DOHH2 (cell line): ENCODE measurements around the gene S100A3.

ENCODE experiments used
- EZH2phosphoT487 ChIP-seq: fragments of 200-600 bp; sonication (generic); IDR thresholded peaks from 2 replicates; pipeline ENCODE4 v1.6.1; 2017; ENCODE audit warnings: borderline replicate concordance, mild to moderate bottlenecking, antibody characterized with exemption, low read length, moderate library complexity, mixed read lengths
- TF ChIP-seq, protein P1 (sequence below): fragments of 200-600 bp; sonication (generic); IDR thresholded peaks from one replicate; pipeline ENCODE4 v1.5.1; 2014; ENCODE audit warnings: antibody characterized with exemption, mild to moderate bottlenecking, low read depth, low read length; ENCODE audit not compliant: poor library complexity, severe bottlenecking

DNA sequence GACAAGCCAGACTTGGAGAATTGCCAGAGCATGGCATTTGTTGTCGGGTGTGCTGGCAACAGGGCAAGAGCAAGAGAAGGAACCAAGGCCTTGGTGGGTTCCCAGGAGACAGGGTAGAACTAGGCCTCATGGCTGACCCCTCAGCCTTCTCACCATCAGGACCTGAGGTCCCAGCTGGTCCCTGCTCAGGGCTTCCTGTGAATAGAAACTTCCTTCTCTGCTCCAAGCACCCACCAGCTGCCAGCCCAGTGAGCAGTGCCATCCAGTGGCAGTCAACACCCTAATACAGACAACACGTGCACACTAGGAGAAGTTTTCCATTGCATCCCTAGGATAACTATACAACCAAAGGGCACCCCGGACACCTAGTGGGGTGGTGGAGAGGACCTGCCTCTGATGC is 36.0 kb downstream of the S100A3 start:
- TF ChIP-seq, protein P1, sequence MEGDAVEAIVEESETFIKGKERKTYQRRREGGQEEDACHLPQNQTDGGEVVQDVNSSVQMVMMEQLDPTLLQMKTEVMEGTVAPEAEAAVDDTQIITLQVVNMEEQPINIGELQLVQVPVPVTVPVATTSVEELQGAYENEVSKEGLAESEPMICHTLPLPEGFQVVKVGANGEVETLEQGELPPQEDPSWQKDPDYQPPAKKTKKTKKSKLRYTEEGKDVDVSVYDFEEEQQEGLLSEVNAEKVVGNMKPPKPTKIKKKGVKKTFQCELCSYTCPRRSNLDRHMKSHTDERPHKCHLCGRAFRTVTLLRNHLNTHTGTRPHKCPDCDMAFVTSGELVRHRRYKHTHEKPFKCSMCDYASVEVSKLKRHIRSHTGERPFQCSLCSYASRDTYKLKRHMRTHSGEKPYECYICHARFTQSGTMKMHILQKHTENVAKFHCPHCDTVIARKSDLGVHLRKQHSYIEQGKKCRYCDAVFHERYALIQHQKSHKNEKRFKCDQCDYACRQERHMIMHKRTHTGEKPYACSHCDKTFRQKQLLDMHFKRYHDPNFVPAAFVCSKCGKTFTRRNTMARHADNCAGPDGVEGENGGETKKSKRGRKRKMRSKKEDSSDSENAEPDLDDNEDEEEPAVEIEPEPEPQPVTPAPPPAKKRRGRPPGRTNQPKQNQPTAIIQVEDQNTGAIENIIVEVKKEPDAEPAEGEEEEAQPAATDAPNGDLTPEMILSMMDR = no peak
- no peak for TF ChIP-seq EZH2phosphoT487
